Pancreas (tissue), 10 donors: ENCODE data around the gene GSN. TPM values are rescaled to one million over a fixed set of nuclear protein-coding genes. Genes with fewer than 3 reads are reported as not detected.

Experiments used
- ATAC-seq, 4 donors: fragments of 200-7000 bp; cut with Tn5 transposase; one replicate each; pipeline versions ENCODE4 v1.8.0 to v1.9.1; 2020; ENCODE audit warnings: mild to moderate bottlenecking in 4 of 4, moderate library complexity in 4 of 4
- DNase-seq, 6 donors: peaks; one replicate each; pipeline ENCODE4 v3.0.0-alpha.2; 2020
- FAIRE-seq: peaks from 2 replicates; lab custom pipeline; 2012; peaks lifted over from hg19 to GRCh38; lab: Jason Lieb, UNC
- H3K27ac ChIP-seq, 4 donors: fragments of 200-600 bp; sonication (generic); 1 replicate in 3 of 4; 2 replicates in 1 of 4; pipeline versions ENCODE4 v1.5.0 to v1.8.0; 2020
- H3K27me3 ChIP-seq, 4 donors: fragments of 200-600 bp; one replicate each; pipeline ENCODE4 v1.8.0; 2021
- H3K36me3 ChIP-seq, 3 donors: fragments of 200-600 bp; sonication (generic) in 1 of 3; one replicate each; pipeline versions ENCODE4 v1.5.0 to v1.8.0; 2020 to 2021
- H3K4me1 ChIP-seq, 3 donors: fragments of 200-600 bp; one replicate each; pipeline ENCODE4 v1.8.0; 2021
- H3K4me3 ChIP-seq, 4 donors: fragments of 200-600 bp; sonication (generic) in 2 of 4; one replicate each; pipeline versions ENCODE4 v1.5.0 to v1.8.0; 2020 to 2021
- H3K9me3 ChIP-seq, 4 donors: fragments of 200-600 bp; one replicate each; pipeline ENCODE4 v1.8.0; 2021
- CTCF ChIP-seq, 4 donors: fragments of 200-600 bp; sonication (generic) in 3 of 4; IDR thresholded peaks; one replicate each; pipeline versions ENCODE4 v1.5.0 to v1.8.0; 2021; ENCODE audit warnings: antibody characterized with exemption in 4 of 4
- WGBS, 2 donors: extraction: QIAGEN DNeasy Blood & Tissue Kit; methylation state at CpG; one replicate each; pipeline ENCODE4 v1.1.7; 2013; 5-methylcytosine and 5-hydroxymethylcytosine counted together
- intact Hi-C, 3 donors: fragments of 100-400 bp; cut with DNase I; formaldehyde crosslinking; loops; one replicate each; pipeline versions ENCODE4 v1.11.1 to v1.14.2; 2022
- polyA plus RNA-seq, 2 donors: library from polyadenylated mRNA; stranded (reverse); fragments of 200-250 nt; gene quantifications; one replicate each; pipeline ENCODE4 v1.2.3, GENCODE V29; 2013
- total RNA-seq, 6 donors: library from RNA; stranded (reverse); fragmentation: NEBNext Ultra II Directional in 4 of 6; extraction: Animal tissue kit (Norgen Biotek cat#: 25700) in 4 of 6; gene quantifications; one replicate each; pipeline versions ENCODE4 v1.2.1 to v1.2.4, GENCODE V29; 2021 to 2023
- donor health status: healthy with polysubstance abuse.
- donor health status: DM: no; HTN: no; CAD: no; lungs with moderate emphysema.
- donor health status: DM: no; HTN: no; CAD: no.
- donor health status: control.
- donor health status: control.
- donor health status: Bipolar disorder and iron deficiency.
- donor health status: DM: yes; HTN: yes; CAD: no.
- donor health status: DM: no; HTN: no; CAD: no.
- donor health status: DM: no; HTN: no; CAD: no.
- donor health status: DM: yes; HTN: yes; CAD: no.

Gene GSN
- total and polyA plus RNA-seq, 8 donors = 44.0 to 193 (median 132) TPM

GRCh38 chr9:121253821-121254501 lies 14.0 kb upstream of the GSN start:
- intact Hi-C loops = no loop called here
- no peaks in the 10 kb centered on the region for H3K9me3 ChIP-seq
- no peak for TF ChIP-seq CTCF (IDR thresholded peaks at IDR 0.05)
- H3K27ac ChIP-seq = no peak overlapping the region
- FAIRE-seq (no peak), DNase-seq (no peak), ATAC-seq (peak in 1 of 4 donors; percentile 42)
- no peaks in the 10 kb centered on the region for H3K4me1 ChIP-seq
- H3K36me3 ChIP-seq = no peaks in the 10 kb centered on the region
- H3K4me3 ChIP-seq = no peak overlapping the region
- no peaks in the 10 kb centered on the region for H3K27me3 ChIP-seq
- 69 to 71% methylated on average over 6 of the region's 6 CpGs for WGBS, 2 donors

GRCh38 chr9:121259498-121259897 lies 8.5 kb upstream of the GSN start:
- no peak for ATAC-seq
- 77 to 84% methylated on average over 4 of the region's 4 CpGs for WGBS, 2 donors
- no peaks in the 10 kb centered on the region for H3K9me3 ChIP-seq
- no peak overlapping the region for H3K27ac ChIP-seq
- no peak for FAIRE-seq
- H3K4me3 ChIP-seq = no peak overlapping the region
- H3K27me3 ChIP-seq = no peaks in the 10 kb centered on the region
- H3K4me1 ChIP-seq = no peaks in the 10 kb centered on the region
- TF ChIP-seq CTCF (IDR thresholded peaks at IDR 0.05) = no peak
- no peaks in the 10 kb centered on the region for H3K36me3 ChIP-seq
- intact Hi-C loops = no loop called here
- no peak for DNase-seq

- TF ChIP-seq CTCF (IDR thresholded peaks at IDR 0.05) = no peak
- H3K9me3 ChIP-seq = no peaks in the 10 kb centered on the region
- WGBS, 2 donors = 71 to 76% methylated on average over 5 of the region's 5 CpGs
- H3K36me3 ChIP-seq = no peaks in the 10 kb centered on the region
- FAIRE-seq (no peak), ATAC-seq (no peak), DNase-seq (no peak)
- no peaks in the 10 kb centered on the region for H3K4me1 ChIP-seq
- no peak overlapping the region for H3K27ac ChIP-seq
- no peaks in the 10 kb centered on the region for H3K27me3 ChIP-seq
- intact Hi-C loops = no loop called here
- H3K4me3 ChIP-seq = no peak overlapping the region
Observed at GRCh38 chr9:121259935-121260334, 8.0 kb upstream of the GSN start.

- DNase-seq = no peak
Observed at GRCh38 chr9:121260457-121261106, 7.4 kb upstream of the GSN start.

More at GRCh38 chr9:121260457-121261106, 7.4 kb upstream of the GSN start:
- intact Hi-C loops = no loop called here
- Histone ChIP-seq H3K4me1 (no peaks in the 10 kb centered on the region), H3K36me3 (no peaks in the 10 kb centered on the region), H3K27ac (no peak overlapping the region), H3K9me3 (no peaks in the 10 kb centered on the region), H3K27me3 (no peaks in the 10 kb centered on the region), H3K4me3 (no peak overlapping the region)
- FAIRE-seq = no peak
- no peak for ATAC-seq
- TF ChIP-seq CTCF (IDR thresholded peaks at IDR 0.05) = no peak
- 52 to 62% methylated on average over 6 of the region's 6 CpGs for WGBS, 2 donors
